ENCODE measurements around the gene ITGA11. TPM values are rescaled to one million over a fixed set of nuclear protein-coding genes. Genes with fewer than 3 reads are reported as not detected.

ITGA11 gene
- total RNA-seq, 1 donor from 2014 or later: 193 TPM

- no peak overlapping the region for H3K4me3 ChIP-seq (ENCODE audit: insufficient read depth, low read depth, low read length)
- Mint-ChIP-seq H3K4me1 (ENCODE audit: low read depth, unreplicated experiment) (peaks cover 1% of the 10 kb centered on the region), H3K9me3 (ENCODE audit: unreplicated experiment) (no peaks in the 10 kb centered on the region), H3K27me3 (ENCODE audit: low read depth, unreplicated experiment) (no peaks in the 10 kb centered on the region), H3K4me3 (ENCODE audit: unreplicated experiment) (no peak overlapping the region), H3K36me3 (ENCODE audit: low read depth, unreplicated experiment) (peaks cover 9% of the 10 kb centered on the region), H3K27ac (ENCODE audit: unreplicated experiment) (no peak overlapping the region)
- no peak for TF ChIP-seq EZH2 (IDR thresholded peaks at IDR 0.05; ENCODE audit: insufficient read depth, low read length)
- TF ChIP-seq, protein P1, sequence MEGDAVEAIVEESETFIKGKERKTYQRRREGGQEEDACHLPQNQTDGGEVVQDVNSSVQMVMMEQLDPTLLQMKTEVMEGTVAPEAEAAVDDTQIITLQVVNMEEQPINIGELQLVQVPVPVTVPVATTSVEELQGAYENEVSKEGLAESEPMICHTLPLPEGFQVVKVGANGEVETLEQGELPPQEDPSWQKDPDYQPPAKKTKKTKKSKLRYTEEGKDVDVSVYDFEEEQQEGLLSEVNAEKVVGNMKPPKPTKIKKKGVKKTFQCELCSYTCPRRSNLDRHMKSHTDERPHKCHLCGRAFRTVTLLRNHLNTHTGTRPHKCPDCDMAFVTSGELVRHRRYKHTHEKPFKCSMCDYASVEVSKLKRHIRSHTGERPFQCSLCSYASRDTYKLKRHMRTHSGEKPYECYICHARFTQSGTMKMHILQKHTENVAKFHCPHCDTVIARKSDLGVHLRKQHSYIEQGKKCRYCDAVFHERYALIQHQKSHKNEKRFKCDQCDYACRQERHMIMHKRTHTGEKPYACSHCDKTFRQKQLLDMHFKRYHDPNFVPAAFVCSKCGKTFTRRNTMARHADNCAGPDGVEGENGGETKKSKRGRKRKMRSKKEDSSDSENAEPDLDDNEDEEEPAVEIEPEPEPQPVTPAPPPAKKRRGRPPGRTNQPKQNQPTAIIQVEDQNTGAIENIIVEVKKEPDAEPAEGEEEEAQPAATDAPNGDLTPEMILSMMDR (IDR thresholded peaks at IDR 0.05; ENCODE audit: insufficient read depth, low read depth, low read length): no peak
- no peak overlapping the region for H3K4me2 ChIP-seq (ENCODE audit: low read length)
- H3K4me1 ChIP-seq (ENCODE audit: insufficient read depth, low read length): no peaks in the 10 kb centered on the region
- no peak for FAIRE-seq
- H3K79me2 ChIP-seq (ENCODE audit: insufficient read depth, low read length): peaks cover 27% of the 10 kb centered on the region
- peaks cover 24% of the 10 kb centered on the region for H4K20me1 ChIP-seq (ENCODE audit: insufficient read depth, low read length)
- no peak overlapping the region for H2AFZ ChIP-seq (ENCODE audit: low read depth, low read length)
- no peak overlapping the region for H3K27ac ChIP-seq (ENCODE audit: low read depth, low read length)
- no peaks in the 10 kb centered on the region for H3K9me3 ChIP-seq (ENCODE audit: insufficient read depth, low read depth, low read length)
- H3K9ac ChIP-seq (ENCODE audit: low read length): no peak overlapping the region
- H3K27me3 ChIP-seq (ENCODE audit: insufficient read depth, low read length): no peaks in the 10 kb centered on the region
- no peak for DNase-seq (ENCODE audit: low read depth)
- peaks cover 17% of the 10 kb centered on the region for H3K36me3 ChIP-seq (ENCODE audit: insufficient read depth, low read length)
These were observed 133.6 kb downstream of the ITGA11 start for GRCh38 chr15:68298336-68298735.

GRCh38 chr15:68295014-68295805 lies 136.8 kb downstream of the ITGA11 start:
- H3K27ac Mint-ChIP-seq (ENCODE audit: unreplicated experiment): no peak overlapping the region
- H3K4me3 Mint-ChIP-seq (ENCODE audit: unreplicated experiment): no peak overlapping the region
- no peak overlapping the region for H3K9ac ChIP-seq (ENCODE audit: low read length)
- H3K27me3 ChIP-seq (ENCODE audit: insufficient read depth, low read length): no peaks in the 10 kb centered on the region
- no peaks in the 10 kb centered on the region for H3K9me3 ChIP-seq (ENCODE audit: insufficient read depth, low read depth, low read length)
- no peak overlapping the region for H2AFZ ChIP-seq (ENCODE audit: low read depth, low read length)
- FAIRE-seq (no peak), DNase-seq (ENCODE audit: low read depth) (no peak)
- no peaks in the 10 kb centered on the region for H3K4me1 ChIP-seq (ENCODE audit: insufficient read depth, low read length)
- no peak overlapping the region for H3K4me3 ChIP-seq (ENCODE audit: insufficient read depth, low read depth, low read length)
- peaks cover 9% of the 10 kb centered on the region for H3K36me3 Mint-ChIP-seq (ENCODE audit: low read depth, unreplicated experiment)
- H3K36me3 ChIP-seq (ENCODE audit: insufficient read depth, low read length): peaks cover 34% of the 10 kb centered on the region
- no peaks in the 10 kb centered on the region for H3K27me3 Mint-ChIP-seq (ENCODE audit: low read depth, unreplicated experiment)
- H3K4me1 Mint-ChIP-seq (ENCODE audit: low read depth, unreplicated experiment): peaks cover 1% of the 10 kb centered on the region
- no peak overlapping the region for H3K4me2 ChIP-seq (ENCODE audit: low read length)
- TF ChIP-seq, protein P1 (IDR thresholded peaks at IDR 0.05; ENCODE audit: insufficient read depth, low read depth, low read length): no peak
- no peak for TF ChIP-seq EZH2 (IDR thresholded peaks at IDR 0.05; ENCODE audit: insufficient read depth, low read length)
- no peaks in the 10 kb centered on the region for H3K9me3 Mint-ChIP-seq (ENCODE audit: unreplicated experiment)
- H3K27ac ChIP-seq (ENCODE audit: low read depth, low read length): no peak overlapping the region
- H4K20me1 ChIP-seq (ENCODE audit: insufficient read depth, low read length): peaks cover 43% of the 10 kb centered on the region
- peaks cover 59% of the 10 kb centered on the region for H3K79me2 ChIP-seq (ENCODE audit: insufficient read depth, low read length)

DNA sequence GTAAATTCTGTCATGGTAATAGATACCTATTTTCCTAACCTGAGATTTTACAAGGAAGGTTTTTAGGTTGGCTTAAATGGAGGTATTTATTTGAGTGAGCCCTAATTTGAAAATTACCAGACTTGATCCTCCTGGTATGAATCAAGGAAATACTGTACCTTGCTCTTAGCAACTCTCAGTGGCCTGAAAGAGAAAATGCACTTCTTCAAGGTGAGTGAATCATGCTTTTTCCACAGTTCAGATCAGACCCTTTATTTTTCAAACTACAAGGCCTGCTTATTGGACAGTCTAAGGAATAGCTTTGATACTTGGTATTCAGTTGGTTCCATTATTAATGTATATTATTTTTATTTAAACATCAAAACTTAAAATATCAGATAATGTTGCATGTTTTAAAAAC lies 139.0 kb downstream of the ITGA11 start:
- H3K4me3 Mint-ChIP-seq (ENCODE audit: unreplicated experiment): no peak overlapping the region
- H2AFZ ChIP-seq (ENCODE audit: low read depth, low read length): no peak overlapping the region
- no peak overlapping the region for H3K4me2 ChIP-seq (ENCODE audit: low read length)
- no peaks in the 10 kb centered on the region for H3K9me3 ChIP-seq (ENCODE audit: insufficient read depth, low read depth, low read length)
- no peak overlapping the region for H3K9ac ChIP-seq (ENCODE audit: low read length)
- no peaks in the 10 kb centered on the region for H3K4me1 ChIP-seq (ENCODE audit: insufficient read depth, low read length)
- peaks cover 9% of the 10 kb centered on the region for H3K4me1 Mint-ChIP-seq (ENCODE audit: low read depth, unreplicated experiment)
- H3K27me3 ChIP-seq (ENCODE audit: insufficient read depth, low read length): no peaks in the 10 kb centered on the region
- no peaks in the 10 kb centered on the region for H3K9me3 Mint-ChIP-seq (ENCODE audit: unreplicated experiment)
- FAIRE-seq (no peak), DNase-seq (ENCODE audit: low read depth) (no peak)
- no peak overlapping the region for H3K4me3 ChIP-seq (ENCODE audit: insufficient read depth, low read depth, low read length)
- H3K36me3 Mint-ChIP-seq (ENCODE audit: low read depth, unreplicated experiment): peaks cover 12% of the 10 kb centered on the region
- H3K27me3 Mint-ChIP-seq (ENCODE audit: low read depth, unreplicated experiment): no peaks in the 10 kb centered on the region
- H3K36me3 ChIP-seq (ENCODE audit: insufficient read depth, low read length): peaks cover 35% of the 10 kb centered on the region
- peaks cover 64% of the 10 kb centered on the region for H4K20me1 ChIP-seq (ENCODE audit: insufficient read depth, low read length)
- H3K27ac ChIP-seq (ENCODE audit: low read depth, low read length): no peak overlapping the region
- H3K27ac Mint-ChIP-seq (ENCODE audit: unreplicated experiment): no peak overlapping the region
- H3K79me2 ChIP-seq (ENCODE audit: insufficient read depth, low read length): peaks cover 81% of the 10 kb centered on the region
- TF ChIP-seq EZH2 (IDR thresholded peaks at IDR 0.05; ENCODE audit: insufficient read depth, low read length): no peak
- TF ChIP-seq, protein P1 (IDR thresholded peaks at IDR 0.05; ENCODE audit: insufficient read depth, low read depth, low read length): no peak
